Activated CD4-positive, alpha-beta T cell treated with anti-CD3 and anti-CD28 coated beads, Interleukin-2, Interleukin-4, amounts not matched to agents 100 ng/mL and 50 ng/mL, durations not matched to agents 16 hours and 8 hours (primary cell): Measurements from ENCODE around the gene KANK4.
"Not testable (repeated sequence)": the region's sequence is repeated elsewhere in the genome, so short reads cannot be mapped to it uniquely, and the experiment has no call there.

ENCODE experiments used
- DNase-seq: peaks from one replicate; pipeline ENCODE4 v3.0.0-alpha.2; 2020; ENCODE audit warnings: low spot score

Gene KANK4

GRCh38 chr1:62237950-62238374 lies 81.3 kb downstream of the KANK4 start:
- DNase-seq: no peak

GRCh38 chr1:62237361-62237760 lies 81.9 kb downstream of the KANK4 start:
- DNase-seq: no peak

- no peak for DNase-seq
Measured at GRCh38 chr1:62235576-62235975, 83.7 kb downstream of the KANK4 start.

- DNase-seq: no peak
Measured at GRCh38 chr1:62234688-62235087, 84.5 kb downstream of the KANK4 start.

GRCh38 chr1:62233926-62234450 lies 85.2 kb downstream of the KANK4 start:
- DNase-seq: no peak

- no peak for DNase-seq
Measured at GRCh38 chr1:62232871-62233278, 86.4 kb downstream of the KANK4 start.

GRCh38 chr1:62230718-62231117 lies 88.5 kb downstream of the KANK4 start:
- no peak for DNase-seq

- no peak for DNase-seq
Measured at GRCh38 chr1:62229932-62230331, 89.3 kb downstream of the KANK4 start.

GRCh38 chr1:62229468-62229867 lies 89.8 kb downstream of the KANK4 start:
- no peak for DNase-seq

GRCh38 chr1:62228883-62229187 lies 90.4 kb downstream of the KANK4 start:
- no peak for DNase-seq

GRCh38 chr1:62228136-62228882 lies 90.9 kb downstream of the KANK4 start:
- DNase-seq: no peak

GRCh38 chr1:62227496-62227895 lies 91.7 kb downstream of the KANK4 start:
- DNase-seq: no peak

- DNase-seq: no peak
Measured at GRCh38 chr1:62224182-62224581, 95.1 kb downstream of the KANK4 start.

GRCh38 chr1:62222321-62222720 lies 96.9 kb downstream of the KANK4 start:
- DNase-seq: no peak

- DNase-seq: no peak
Measured at GRCh38 chr1:62221171-62221570, 98.1 kb downstream of the KANK4 start.

GRCh38 chr1:62220456-62220855 lies 98.8 kb downstream of the KANK4 start:
- DNase-seq: not testable (repeated sequence)

- no peak for DNase-seq
Measured at GRCh38 chr1:62218604-62219003, 100.6 kb downstream of the KANK4 start.

- no peak for DNase-seq
Measured at GRCh38 chr1:62213075-62213914, 105.9 kb downstream of the KANK4 start.

- DNase-seq: no peak
Measured at GRCh38 chr1:62212411-62212810, 106.8 kb downstream of the KANK4 start.

- DNase-seq: no peak
Measured at GRCh38 chr1:62210960-62211359, 108.3 kb downstream of the KANK4 start.

GRCh38 chr1:62209931-62210595 lies 109.2 kb downstream of the KANK4 start:
- DNase-seq: no peak

- no peak for DNase-seq
Measured at GRCh38 chr1:62208970-62209369, 110.3 kb downstream of the KANK4 start.

GRCh38 chr1:62208087-62208486 lies 111.1 kb downstream of the KANK4 start:
- DNase-seq: no peak
